Colonic mucosa (tissue), 4 donors: ENCODE measurements around the gene MLPH. TPM values are rescaled to one million over a fixed set of nuclear protein-coding genes. Genes with fewer than 3 reads are reported as not detected.

Source experiments
- DNase-seq: peaks from one replicate; pipeline ENCODE4 v3.0.0-alpha.2; 2020
- H3K27ac ChIP-seq: fragments of 200-600 bp; one replicate; pipeline ENCODE4 v1.8.0; 2021
- H3K27me3 ChIP-seq: fragments of 200-600 bp; one replicate; pipeline ENCODE4 v1.8.0; 2021
- H3K36me3 ChIP-seq: fragments of 200-600 bp; one replicate; pipeline ENCODE4 v1.8.0; 2021
- H3K4me1 ChIP-seq: fragments of 200-600 bp; one replicate; pipeline ENCODE4 v1.8.0; 2021; ENCODE audit warnings: mild to moderate bottlenecking
- H3K4me3 ChIP-seq: fragments of 200-600 bp; one replicate; pipeline ENCODE4 v1.8.0; 2021
- H3K9ac ChIP-seq, 2 donors: one replicate each; pipeline ENCODE4 v1.7.0; 2013; ENCODE audit warnings: control low read depth in 2 of 2, low read depth in 2 of 2, low read length in 2 of 2
- H3K9me3 ChIP-seq: fragments of 200-600 bp; one replicate; pipeline ENCODE4 v1.8.0; 2021
- CTCF ChIP-seq: fragments of 200-600 bp; IDR thresholded peaks from one replicate; pipeline ENCODE4 v1.8.0; 2022; ENCODE audit warnings: antibody characterized with exemption, mild to moderate bottlenecking
- intact Hi-C: fragments of 100-400 bp; cut with DNase I; formaldehyde crosslinking; loops from one replicate; pipeline ENCODE4 v1.14.1; 2022
- total RNA-seq, 2 donors: library from RNA; stranded (reverse); fragmentation: NEBNext Ultra II Directional in 1 of 2; extraction: Animal tissue kit (Norgen Biotek cat#: 25700) in 1 of 2; gene quantifications; one replicate each; pipeline ENCODE4 v1.2.1, GENCODE V29; 2021
- donor health status: healthy.
- donor health status: DM: no; HTN: no; CAD: no.
- donor health status: DM: no; HTN: no; CAD: no.

The MLPH gene
- total RNA-seq, 2 donors from 2014 or later: 87.9 to 111 TPM

DNA sequence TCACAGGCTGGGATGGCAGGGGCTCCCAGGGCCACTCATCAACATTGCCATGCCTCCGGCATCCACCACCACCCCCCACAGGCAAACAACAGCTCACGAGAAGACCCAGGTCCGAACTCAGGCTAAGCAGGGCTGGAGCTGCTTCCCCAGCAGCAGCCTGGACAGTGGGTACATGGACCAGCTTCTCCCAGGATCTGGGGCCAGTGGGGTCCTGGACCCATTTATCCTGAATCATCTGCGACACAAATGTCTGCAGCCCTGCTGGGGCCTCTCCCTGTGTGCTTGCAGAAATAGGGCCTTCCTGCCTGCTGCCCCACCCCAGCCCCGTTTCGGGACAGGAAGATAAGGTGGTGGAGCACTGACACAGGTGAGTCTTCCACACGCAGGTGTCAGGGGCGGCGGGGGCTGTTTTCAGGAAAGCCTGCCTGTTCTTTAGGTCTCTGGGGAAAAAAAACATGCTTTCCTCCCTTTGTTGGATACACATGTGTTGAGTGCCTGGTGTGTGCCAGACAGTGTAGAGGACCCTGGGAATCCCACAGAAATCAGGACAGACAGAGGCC is 83.8 kb downstream of the MLPH start:
- Histone ChIP-seq H3K4me3 (no peak overlapping the region), H3K9me3 (no peaks in the 10 kb centered on the region), H3K36me3 (no peaks in the 10 kb centered on the region), H3K9ac (no peak overlapping the region), H3K4me1 (no peaks in the 10 kb centered on the region), H3K27ac (no peak overlapping the region), H3K27me3 (no peaks in the 10 kb centered on the region)
- no peak for DNase-seq
- no peak for TF ChIP-seq CTCF
- intact Hi-C loops: loop anchor here (10.0 kb wide), 2 partner anchors 416 to 446 kb away; no protein-coding TSS in a partner anchor

DNA sequence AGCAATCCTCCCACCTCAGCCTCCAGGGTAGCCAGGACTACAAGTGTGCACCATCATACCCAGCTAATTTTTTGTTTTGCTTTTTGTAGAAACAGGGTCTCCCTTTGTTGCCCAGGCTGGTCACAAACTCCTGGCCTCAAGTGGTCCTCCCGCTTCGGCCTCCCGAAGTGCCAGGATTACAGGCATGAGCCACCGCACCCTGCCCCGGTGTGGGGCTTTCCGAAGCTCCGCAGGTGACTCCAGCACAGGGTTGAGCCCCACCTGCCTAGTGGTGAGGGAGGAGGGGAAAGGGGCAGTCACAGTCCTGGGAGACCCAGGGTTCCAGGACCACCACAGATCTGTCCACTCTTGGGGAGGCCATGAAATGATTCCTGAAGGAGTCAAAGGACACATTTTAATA is 84.5 kb downstream of the MLPH start:
- intact Hi-C loops: loop anchor here (10.0 kb wide), 2 partner anchors 417 to 447 kb away; no protein-coding TSS in a partner anchor
- Histone ChIP-seq H3K9me3 (no peaks in the 10 kb centered on the region), H3K4me3 (no peak overlapping the region), H3K9ac (no peak overlapping the region), H3K4me1 (no peaks in the 10 kb centered on the region), H3K36me3 (no peaks in the 10 kb centered on the region), H3K27me3 (no peaks in the 10 kb centered on the region), H3K27ac (no peak overlapping the region)
- no peak for DNase-seq
- no peak for TF ChIP-seq CTCF

DNA sequence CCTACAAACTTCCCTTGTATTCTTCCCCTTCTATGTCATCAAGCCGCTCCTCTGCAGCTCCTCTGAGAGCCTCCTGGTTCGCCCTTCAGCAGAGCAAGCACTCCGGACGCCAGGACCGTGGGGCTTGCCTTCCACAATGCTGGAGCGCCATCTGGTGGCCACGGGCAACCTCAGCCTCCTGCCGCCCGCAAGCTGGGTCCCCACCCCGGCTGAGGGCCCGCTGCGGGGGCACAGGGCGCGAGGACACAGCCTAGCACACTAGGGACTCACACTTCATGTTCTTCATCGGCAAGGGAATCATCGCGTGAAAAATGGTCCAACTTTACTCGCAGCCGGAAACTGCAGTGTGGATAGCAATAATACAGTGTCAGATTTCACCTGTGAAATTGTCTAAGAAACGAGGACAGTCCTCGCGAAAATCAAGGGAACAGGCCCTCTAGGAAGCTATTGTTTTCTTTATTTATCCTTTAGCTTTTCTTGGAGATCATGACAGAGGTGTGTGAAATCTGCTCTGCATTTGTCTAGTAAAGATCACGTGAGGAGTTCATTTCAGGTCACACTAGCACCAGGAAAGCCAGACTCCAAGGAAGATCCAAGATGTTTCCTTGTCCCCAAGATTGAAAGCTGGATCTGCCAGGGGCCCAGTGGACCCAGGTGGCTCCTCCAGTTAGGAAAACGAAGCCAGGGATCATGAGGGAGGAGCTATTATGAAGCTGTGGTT is 85.1 kb downstream of the MLPH start:
- H3K36me3 ChIP-seq: no peaks in the 10 kb centered on the region
- no peaks in the 10 kb centered on the region for H3K9me3 ChIP-seq
- no peak overlapping the region for H3K27ac ChIP-seq
- intact Hi-C loops: loop anchor here (1.0 to 10.0 kb wide), 5 partner anchors 59 to 447 kb away; no protein-coding TSS in a partner anchor
- H3K27me3 ChIP-seq: no peaks in the 10 kb centered on the region
- peak overlapping the region in 1 of 2 donors; percentile 41 for H3K9ac ChIP-seq
- DNase-seq: peak; percentile 91
- H3K4me3 ChIP-seq: no peak overlapping the region
- H3K4me1 ChIP-seq: no peaks in the 10 kb centered on the region
- TF ChIP-seq CTCF: peak; percentile 98

DNA sequence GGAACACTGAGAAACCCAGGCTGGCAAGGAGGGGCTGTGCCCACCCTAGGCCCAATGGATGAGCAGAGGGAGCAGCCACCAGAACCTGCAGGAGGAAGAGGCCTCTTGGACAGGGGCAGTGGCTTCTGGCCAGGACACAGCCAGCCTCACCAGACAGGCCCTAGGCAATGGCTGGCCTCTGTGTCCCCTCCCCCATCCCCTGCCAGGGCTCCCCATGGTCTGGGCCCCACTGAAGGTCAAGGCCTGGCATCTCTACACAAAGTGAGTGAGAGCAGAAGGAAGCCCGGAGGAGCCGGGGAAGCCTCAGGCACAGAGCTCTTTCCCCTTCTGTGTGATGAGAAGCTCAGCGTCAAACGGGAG is 85.7 kb downstream of the MLPH start:
- intact Hi-C loops: loop anchor here (1.0 to 10.0 kb wide), 5 partner anchors 60 to 448 kb away; no protein-coding TSS in a partner anchor
- DNase-seq: no peak
- H3K27ac ChIP-seq: no peak overlapping the region
- H3K9ac ChIP-seq: no peak overlapping the region
- no peak for TF ChIP-seq CTCF
- H3K9me3 ChIP-seq: no peaks in the 10 kb centered on the region
- H3K27me3 ChIP-seq: no peaks in the 10 kb centered on the region
- no peaks in the 10 kb centered on the region for H3K4me1 ChIP-seq
- no peak overlapping the region for H3K4me3 ChIP-seq
- no peaks in the 10 kb centered on the region for H3K36me3 ChIP-seq

- Histone ChIP-seq H3K9me3 (no peaks in the 10 kb centered on the region), H3K4me1 (no peaks in the 10 kb centered on the region), H3K27me3 (no peaks in the 10 kb centered on the region), H3K4me3 (no peak overlapping the region), H3K9ac (no peak overlapping the region), H3K36me3 (no peaks in the 10 kb centered on the region), H3K27ac (no peak overlapping the region)
- intact Hi-C loops: loop anchor here (2.0 to 10.0 kb wide), 4 partner anchors 61 to 449 kb away; no protein-coding TSS in a partner anchor
- no peak for TF ChIP-seq CTCF
- DNase-seq: no peak
These were observed 86.8 kb downstream of the MLPH start for GRCh38 chr2:237573721-237574415.
